CD4-positive, alpha-beta T cell treated with Interleukin-15 for 4 hours (primary cell): Measurements from ENCODE around the gene AATF.

ENCODE experiments used
- DNase-seq: peaks from one replicate; pipeline ENCODE4 v3.0.0-alpha.2; 2020; ENCODE audit warnings: low spot score

The AATF gene

DNA sequence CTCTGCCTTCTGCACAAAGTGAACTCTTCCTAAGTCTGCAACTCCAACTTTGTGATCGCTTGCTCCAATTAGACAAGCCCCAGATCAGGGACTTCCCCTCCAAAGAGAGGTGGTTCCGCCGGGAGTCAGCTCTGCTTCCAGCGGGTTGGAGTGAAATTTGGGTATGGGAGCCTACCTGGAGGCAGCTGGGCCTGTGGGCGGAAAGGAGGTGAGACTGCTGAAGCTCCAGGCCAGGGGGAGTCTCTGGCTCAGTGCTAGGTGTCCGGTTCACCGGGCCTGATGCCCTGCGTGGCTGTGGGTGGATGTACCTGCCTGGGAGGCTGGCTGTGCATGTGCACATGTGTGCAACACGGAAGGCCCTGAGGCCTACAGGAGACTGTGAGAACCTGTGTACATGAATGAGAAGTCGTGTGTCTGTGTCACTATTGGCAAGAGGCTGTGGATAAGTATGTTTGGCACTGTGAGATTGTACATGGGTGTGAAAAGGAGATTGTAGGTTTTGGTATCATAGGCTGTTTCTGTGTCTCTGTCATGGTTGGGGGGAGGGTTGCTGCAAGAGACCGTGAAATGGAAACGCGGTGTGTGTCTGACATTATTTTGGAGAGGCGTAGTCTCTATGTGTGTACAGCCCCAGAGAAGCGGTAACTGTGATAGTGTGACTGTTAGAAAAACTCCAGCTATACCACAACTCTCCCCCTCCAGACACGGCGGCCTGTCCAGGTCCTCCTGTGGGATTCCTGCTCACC lies 7.3 kb upstream of the AATF start:
- no peak for DNase-seq

DNA sequence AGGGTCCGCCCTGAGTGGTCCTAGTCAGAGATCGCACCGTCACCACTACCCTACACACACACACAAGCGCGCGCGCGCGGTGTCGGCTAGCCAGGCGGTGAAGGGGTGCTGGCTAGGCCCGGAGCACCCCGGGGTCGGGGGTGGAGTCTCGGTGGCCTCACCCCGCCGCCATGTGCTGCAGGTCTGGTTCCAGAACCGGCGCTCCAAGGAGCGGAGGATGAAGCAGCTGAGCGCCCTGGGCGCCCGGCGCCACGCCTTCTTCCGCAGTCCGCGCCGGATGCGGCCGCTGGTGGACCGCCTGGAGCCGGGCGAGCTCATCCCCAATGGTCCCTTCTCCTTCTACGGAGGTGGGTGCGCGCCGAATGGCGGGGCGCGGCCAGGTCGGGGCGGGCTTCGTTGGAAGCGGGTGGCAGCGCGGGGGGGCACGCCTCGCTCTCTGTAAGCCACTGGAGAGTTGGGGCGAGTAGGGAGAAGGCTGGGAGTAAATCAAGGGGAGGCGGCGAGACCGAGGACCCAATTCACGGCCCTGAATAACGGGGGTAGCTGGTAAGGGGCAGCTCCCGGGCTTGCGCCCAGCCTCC lies 6.6 kb upstream of the AATF start:
- no peak for DNase-seq

DNA sequence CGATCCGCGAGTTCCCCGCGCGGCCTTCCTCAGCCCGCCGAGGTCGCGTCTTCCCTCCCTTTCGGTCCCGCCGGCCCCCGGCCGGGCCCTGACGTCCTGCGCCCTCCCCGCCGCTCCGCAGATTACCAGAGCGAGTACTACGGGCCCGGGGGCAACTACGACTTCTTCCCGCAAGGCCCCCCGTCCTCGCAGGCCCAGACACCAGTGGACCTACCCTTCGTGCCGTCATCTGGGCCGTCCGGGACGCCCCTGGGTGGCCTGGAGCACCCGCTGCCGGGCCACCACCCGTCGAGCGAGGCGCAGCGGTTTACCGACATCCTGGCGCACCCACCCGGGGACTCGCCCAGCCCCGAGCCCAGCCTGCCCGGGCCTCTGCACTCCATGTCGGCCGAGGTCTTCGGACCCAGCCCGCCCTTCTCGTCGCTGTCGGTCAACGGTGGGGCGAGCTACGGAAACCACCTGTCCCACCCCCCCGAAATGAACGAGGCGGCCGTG lies 6.1 kb upstream of the AATF start:
- DNase-seq = no peak

DNA sequence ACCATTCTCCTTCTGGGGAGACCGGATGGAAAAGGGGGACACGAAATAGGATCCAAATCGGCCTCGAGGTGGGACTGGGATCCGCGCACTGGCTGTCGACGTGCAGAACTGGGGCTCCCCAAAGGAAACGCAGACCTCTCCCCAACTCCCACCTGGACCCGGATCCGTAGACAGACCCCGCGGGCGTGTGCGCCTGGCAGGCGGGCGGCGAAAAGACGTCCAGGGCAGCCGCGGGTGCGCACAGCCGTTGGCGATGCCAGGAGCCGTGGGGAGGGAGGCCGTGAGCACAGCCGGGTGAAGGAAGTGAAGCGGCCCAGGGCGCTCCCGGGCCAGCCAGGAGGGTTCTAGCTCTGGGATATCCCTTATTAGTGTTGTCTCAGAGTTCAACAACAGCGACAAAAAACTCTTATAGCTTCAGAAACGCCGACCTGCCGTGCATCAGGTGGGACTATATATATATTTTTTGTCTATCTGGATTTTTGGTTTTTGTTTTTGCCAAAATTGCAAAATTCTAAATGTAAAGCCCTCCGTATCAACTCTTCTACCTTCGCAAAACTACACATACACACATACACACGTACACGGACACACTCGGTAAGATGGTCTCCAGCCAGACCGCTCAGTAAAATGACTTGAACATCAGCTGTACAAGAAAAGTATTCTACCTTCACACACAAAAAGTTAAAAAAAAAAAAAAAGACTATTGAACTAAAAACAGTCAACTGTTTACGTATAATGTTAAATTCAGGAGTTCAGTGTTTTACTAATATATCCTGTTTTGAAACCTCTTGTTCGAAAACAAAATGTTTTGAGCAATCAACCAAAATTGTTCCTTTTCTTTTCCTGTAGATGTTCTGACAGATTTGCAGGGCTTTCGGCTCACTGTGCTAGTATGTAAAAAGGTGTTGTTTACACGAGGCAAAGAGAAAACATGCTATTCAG lies 5.2 kb upstream of the AATF start:
- no peak for DNase-seq

DNA sequence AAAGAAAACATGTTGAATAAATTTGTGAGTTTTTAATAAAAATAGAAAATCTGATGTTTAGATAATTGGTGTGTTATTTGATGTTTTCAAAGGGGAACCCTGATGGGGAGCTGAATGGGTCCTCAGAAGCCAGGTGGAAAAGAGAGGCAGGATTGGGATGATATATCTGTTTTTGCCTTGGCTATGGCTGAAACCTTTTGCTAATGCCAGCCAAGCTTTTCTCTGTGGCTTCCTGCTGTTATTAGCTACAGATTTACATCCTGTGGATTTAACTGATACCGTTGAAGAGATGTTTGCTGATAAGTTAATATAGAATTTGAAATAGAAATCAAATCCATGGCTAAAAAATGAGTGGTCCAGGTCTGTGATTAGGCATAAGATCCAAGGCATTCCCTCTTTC lies 4.2 kb upstream of the AATF start:
- no peak for DNase-seq

DNA sequence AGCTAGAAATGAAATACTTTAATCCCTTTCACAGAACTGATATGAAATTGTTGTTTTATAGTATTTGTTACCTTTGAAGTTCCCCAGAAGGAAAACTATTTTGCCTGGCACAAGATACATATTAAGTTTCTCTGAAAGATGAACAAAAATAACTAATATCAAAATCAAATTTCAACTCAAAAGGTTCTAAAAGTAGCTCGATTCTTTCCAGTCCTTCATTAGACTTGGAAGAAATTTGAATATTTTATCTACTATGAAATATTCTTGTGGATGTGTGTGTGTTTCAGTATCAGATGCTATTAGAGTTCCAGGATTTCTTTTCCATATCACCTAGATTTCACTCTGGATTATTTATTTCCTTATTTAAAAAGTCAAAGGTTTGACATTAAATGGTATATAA lies 3.6 kb upstream of the AATF start:
- DNase-seq = no peak

DNA sequence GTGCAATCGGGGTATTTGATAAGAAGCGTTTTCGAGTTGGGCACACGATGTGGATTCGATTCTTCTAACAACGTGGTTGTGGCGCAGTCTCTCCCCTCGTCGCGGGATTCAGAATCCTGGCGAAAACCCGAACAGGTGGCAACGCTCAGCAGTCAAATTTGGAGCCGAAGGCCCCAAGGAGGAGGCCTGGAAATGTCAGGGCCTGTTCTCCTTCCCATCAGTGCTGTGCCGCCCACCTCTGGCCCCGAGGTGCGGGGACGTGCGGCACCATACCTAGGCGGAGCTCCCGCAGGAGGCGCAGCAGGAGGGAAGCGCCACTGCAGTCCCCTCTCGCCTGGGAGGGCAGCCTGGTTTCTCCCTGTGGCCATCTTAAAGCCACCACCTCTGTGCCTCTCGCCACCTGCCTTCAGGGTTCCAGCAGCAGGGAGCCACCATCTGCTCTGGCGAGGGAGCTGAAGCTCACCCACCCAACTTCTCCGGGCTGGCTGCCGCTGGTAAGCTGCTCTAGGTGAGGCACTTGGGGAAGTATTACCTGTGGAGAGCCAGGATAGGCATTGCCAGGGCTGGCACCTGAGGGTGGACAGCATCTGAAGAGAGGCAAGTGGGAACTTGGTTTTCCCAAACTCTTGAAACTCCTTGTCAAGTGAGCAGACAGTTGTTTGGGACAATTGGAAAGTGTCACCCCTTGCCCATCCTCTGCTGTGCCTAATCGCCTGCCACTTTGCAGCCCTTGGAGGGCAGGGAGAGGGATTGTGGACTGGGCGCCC lies 2.6 kb upstream of the AATF start:
- DNase-seq = no peak

DNA sequence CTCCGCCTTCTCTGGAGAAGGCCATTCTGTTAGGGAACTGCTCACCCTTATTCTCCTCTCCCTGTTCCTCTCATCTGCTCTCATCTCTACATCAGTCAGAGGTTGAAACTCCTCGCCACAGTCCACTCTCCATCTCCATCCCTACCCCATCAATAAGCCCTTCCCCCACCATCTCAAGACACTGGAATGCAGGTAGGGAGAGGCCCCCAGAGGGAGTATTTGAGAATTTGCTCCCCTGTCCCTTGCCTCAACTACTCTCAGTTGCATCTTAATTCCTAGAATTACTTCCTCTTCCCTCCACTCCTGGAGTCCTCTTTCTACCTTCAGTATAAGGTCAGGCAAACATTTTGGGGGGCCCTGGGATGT lies 2.0 kb upstream of the AATF start:
- no peak for DNase-seq

DNA sequence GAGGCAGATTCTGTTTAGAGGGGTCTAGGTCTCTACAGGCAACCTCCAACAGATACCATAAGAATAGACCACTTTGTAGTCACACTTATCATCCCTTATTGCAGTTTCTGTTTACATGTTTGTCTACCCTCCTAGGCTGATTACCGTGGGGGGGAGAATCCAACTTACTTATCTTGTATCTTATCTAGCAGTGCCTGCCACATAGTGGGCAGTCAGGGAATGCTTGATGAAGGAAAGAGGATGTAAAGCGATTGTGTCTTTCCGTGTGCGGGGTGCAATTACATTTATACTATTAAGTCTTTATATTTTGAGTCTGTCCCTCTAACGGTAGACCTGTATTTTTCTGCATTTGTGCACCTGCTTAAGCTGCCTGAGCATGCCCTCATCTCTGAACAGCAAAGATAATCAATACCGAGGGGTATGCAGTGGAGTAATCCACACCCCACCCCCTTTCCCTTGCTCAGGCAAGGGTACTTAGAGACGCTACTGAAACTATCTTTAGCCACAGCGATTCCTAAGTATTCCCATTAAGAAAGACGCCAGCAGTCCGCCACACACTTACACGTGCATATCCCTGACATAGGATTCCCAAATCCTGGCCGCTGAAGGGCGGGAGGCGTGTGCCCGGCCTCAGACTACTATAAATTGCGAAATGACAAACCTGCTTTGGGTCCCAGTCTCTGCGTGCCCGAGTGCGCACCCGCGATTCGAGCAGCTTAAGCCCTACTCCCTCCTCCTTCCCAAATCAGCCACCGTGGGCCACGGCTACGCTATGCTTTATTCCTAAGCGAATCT lies 635 bp upstream of the AATF start:
- DNase-seq = no peak

DNA sequence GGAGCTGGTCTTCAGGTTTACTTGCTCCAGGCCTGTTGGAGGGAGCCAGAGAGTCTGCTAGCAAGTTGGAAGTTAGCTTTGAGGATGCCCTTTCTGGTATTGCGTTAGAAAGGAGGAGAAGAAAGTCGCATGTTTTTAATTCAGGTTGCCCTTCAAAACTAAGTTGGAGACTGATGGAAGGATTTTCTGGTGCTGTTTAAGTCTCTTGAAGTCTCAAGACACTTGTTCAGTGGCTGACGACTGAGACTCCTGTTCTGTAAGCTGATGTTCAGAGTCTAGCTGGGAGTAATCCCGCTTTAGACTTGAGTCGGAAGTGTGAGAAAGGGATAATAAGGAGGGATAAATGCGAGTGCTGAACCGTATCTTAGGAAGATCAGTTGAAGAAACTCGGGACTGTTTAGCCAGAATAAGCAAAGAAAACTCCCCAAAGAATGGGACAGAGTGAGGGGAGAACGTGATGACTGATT lies 740 bp downstream of the AATF start:
- DNase-seq = no peak

DNA sequence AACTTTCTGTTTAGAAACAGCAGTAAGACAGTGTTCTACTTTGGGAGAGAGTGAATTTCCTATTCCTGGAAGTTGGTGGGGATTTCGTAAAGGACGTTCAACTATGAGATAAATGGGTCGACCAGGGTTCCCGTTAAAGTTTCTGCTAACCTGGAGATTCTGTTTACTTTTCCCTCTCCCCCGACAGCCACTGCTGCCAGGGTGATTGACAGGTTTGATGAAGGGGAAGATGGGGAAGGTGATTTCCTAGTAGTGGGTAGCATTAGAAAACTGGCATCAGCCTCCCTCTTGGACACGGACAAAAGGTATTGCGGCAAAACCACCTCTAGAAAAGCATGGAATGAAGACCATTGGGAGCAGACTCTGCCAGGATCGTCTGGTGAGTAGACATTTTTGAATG lies 1.3 kb downstream of the AATF start:
- no peak for DNase-seq

DNA sequence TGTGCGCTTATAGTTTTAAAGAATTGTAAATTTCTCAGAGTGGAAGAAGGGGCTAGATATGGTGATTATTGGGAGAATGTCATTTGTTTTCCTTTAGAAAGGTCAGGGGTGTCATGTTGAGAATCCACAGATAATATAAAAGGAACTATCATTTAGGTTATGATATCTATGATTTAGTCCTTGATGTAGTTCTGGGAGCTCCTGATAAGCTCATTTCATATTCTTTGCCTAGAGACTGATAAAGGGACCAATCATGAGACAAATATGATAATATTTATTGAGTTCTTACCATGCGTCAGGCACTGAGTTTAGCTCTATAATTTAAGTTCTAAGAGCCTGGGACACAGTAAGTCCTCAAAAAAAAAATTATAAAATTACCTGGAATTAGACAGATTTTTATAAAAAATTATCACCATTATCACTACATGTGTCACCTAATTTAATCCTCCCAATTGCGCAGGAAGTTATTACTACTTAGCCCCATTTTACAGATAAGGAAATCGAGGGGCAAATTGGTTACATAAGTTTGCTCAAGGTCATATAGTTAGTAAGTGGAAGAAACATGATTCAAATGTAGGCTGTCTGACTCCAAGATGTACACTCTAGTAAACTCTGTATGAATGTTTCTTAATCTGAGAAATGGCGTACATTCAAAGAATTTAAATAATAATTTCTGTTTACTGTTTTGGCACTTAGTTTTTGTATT lies 2.5 kb downstream of the AATF start:
- no peak for DNase-seq

DNA sequence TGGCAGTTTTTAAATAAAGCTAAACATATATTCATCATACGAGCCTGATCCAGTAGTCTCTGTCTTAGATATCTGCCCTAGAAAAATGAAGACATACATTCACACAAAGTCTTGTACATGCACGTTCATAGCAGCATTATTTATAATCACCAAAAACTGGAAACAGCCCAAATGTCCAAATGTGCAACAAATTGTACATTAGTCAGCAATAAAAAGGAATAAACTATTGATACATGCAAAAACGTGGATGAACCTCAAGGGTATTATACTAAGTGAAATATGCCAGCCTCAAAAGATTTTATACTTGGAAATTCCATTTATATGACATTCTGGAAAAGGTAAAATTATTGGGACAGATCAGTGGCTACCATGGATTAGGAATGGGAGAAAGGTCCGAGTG lies 22.8 kb downstream of the AATF start:
- no peak for DNase-seq

DNA sequence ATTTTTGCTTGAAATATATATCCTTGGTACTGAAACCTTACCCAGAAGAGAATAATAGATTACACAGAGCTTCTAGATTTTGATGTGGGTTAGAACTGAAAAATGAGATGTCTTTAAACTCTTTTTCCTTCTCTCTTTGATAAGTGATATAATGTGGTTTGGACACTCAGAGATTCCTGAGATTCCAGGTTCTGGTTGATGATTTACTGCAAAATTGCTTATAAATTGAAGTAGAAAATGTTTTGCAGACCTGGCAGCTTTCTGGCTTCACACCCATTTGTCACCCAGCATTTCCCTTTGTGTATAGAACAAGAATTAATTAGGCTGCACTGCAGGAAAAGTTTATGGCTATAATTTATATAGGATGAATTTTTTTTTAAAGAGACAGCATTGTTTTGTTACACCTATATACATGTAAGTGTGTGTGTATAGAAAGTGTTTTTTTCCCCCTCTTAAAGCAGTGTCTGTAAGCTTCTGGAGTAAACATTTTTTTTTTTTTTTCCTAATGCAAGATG lies 23.5 kb downstream of the AATF start:
- no peak for DNase-seq

DNA sequence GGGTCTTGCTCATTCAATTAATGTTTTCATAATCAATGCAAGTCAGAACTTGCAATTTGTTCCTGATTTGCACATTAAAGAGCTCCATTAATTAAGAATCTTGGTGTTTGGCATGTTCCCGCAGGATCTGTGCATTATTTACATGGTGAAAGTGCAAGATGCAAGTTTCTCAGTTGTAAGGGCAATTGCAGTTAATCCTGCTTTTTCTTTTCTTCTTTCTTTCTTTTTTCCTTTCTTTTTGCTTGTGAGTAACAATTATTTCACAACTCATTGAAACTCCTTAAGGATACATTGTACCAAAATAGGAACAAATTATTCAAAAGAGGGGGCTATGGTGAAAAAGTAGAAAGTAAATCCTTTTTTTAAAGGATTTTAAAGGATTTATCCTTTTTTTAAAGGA lies 24.2 kb downstream of the AATF start:
- DNase-seq = no peak

DNA sequence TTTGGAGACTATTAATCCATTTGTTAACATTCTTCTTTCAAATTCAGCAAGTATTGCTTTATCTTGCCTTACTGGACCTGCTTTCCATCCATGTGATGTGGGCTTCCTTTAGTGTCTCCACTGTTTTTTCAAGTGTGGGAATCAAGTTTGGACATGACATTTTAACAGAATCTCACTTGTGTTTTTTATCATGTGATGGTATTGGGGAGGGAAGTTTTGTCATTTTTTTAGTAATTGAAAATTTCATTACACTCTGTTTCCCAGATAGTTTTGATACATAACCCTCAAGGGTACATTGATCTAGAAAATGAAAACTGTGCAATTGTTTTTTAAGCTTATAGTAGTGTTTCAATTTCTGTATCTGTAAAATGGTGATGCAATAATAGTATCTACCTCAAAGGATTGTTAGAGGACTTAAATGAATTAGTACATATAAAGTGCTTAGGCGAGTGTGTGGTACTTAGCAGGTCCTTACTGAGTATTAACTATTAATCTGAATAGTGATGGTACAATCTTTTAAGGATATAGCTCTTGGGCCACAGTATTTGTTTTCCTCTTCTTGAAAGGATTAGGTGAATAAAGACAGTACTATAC lies 27.3 kb downstream of the AATF start:
- no peak for DNase-seq

DNA sequence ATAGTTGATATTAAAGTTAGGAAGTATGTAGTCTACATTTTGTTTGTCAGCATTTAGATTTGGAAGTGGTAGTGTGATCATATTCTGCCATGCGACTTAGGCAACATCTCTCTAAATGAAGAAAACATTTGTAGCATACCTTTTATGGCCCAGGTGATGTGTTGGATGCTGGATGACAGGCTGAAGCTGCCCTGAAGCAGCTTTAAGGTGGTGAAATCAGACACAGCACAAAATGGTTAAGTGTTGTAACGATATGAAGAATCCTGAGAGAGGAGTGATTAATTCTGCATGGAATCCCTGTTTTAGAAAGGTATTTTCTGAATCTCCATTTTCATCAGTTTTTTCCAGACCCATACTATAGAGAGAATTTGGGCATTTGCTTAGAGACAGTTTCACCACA lies 28.3 kb downstream of the AATF start:
- no peak for DNase-seq

DNA sequence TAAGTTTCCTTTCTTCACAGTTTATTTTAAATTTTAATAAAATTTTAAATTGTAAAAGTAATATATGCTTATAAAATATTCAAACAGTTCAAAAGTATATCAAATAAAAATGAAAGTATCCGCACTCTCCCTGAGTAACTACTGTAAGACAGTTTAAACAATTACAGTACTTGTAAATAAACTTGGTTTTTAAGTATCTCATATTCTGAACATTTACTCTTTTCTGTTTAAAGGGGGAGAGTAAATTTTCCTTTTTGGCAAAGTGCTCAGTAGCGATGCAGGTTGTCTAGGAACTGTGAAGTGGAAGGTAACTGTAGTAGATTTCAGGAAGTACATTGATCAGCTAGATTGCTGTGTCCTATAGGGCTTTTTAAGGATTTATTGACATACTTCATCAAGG lies 28.8 kb downstream of the AATF start:
- no peak for DNase-seq

DNA sequence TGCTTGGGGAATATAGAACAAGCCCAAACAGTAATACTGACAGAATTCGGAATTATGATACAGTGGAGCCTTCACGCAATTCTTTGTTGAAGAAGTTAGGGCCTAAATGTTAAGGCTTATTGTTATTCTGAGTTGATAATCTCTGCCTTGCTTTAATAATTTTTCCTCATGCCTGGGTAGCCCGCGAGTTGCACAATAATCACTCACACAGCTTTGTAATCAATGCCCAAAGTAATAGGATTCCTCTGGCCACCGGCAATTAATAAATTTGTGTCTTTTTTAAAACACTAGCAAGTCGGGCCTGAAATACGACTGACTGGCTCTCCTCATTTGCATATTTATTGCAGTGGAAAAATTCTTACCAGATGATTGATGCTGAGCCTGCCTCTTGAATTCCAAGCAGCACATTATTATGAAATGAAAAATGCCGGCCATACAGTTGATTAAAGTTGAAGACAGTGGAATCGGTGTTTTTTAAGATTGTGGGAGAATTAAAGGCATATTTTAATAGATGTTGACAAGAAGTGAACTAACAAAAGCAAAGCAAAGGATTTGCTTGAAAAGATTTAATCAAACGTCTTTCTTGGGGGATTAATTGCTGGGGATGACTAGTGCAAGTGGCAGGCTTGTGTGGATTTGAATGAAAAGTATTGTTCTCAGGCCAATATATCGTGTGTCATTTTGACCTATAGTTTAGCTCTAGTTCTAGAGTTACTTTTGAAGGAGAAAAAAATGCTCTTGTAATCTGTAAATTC lies 30.2 kb downstream of the AATF start:
- DNase-seq = no peak
